Loucy (cell line): Measurements from ENCODE around the gene NIN.

Experiments
- H2AFZ ChIP-seq: fragments of 200-600 bp; sonication (generic); 2 replicates; pipeline ENCODE4 v1.6.0; 2016; ENCODE audit warnings: antibody characterized with exemption, mild to moderate bottlenecking, low read length, moderate library complexity
- H3F3A ChIP-seq: fragments of 200-600 bp; 2 replicates; pipeline ENCODE4 v1.6.0; 2016; ENCODE audit warnings: antibody characterized with exemption, low read depth, mild to moderate bottlenecking
- H3K27me3 ChIP-seq: fragments of 200-600 bp; sonication (generic); 2 replicates; pipeline ENCODE4 v1.6.1; 2014; ENCODE audit warnings: low read length, mild to moderate bottlenecking; ENCODE audit not compliant: insufficient read depth, poor library complexity, severe bottlenecking
- H3K36me3 ChIP-seq: fragments of 200-600 bp; sonication (generic); 2 replicates; pipeline ENCODE4 v1.6.1; 2016; ENCODE audit warnings: low read length; ENCODE audit not compliant: insufficient read depth
- H3K4me1 ChIP-seq: fragments of 200-600 bp; sonication (generic); 2 replicates; pipeline ENCODE4 v1.5.1; 2014; ENCODE audit warnings: low read length, mild to moderate bottlenecking; ENCODE audit not compliant: insufficient read depth, poor library complexity, severe bottlenecking
- H3K4me2 ChIP-seq: fragments of 200-600 bp; sonication (generic); 2 replicates; pipeline ENCODE4 v1.6.0; 2014; ENCODE audit warnings: antibody characterized with exemption, low read length, low read depth, mild to moderate bottlenecking; ENCODE audit not compliant: poor library complexity, severe bottlenecking
- H3K4me3 ChIP-seq: fragments of 200-600 bp; sonication (generic); 2 replicates; pipeline ENCODE4 v1.5.1; 2014; ENCODE audit warnings: low read length, mild to moderate bottlenecking, mixed read lengths; ENCODE audit not compliant: poor library complexity, severe bottlenecking
- H3K79me2 ChIP-seq: fragments of 200-600 bp; sonication (generic); 2 replicates; pipeline ENCODE4 v1.6.1; 2014; ENCODE audit warnings: low read length; ENCODE audit not compliant: insufficient read depth
- H3K9ac ChIP-seq: fragments of 200-600 bp; sonication (generic); 2 replicates; pipeline ENCODE4 v1.6.0; 2014; ENCODE audit warnings: mild to moderate bottlenecking, low read depth, low read length, moderate library complexity; ENCODE audit not compliant: poor library complexity, severe bottlenecking
- H3K9me2 ChIP-seq: fragments of 200-600 bp; sonication (generic); replicated peaks from 2 replicates; pipeline ENCODE4 v1.6.1; 2016; ENCODE audit warnings: low read depth, low read length, mixed read lengths
- H3K9me3 ChIP-seq: fragments of 200-600 bp; sonication (generic); 2 replicates; pipeline ENCODE4 v1.6.1; 2014; ENCODE audit warnings: mild to moderate bottlenecking, antibody characterized with exemption, low read length, low read depth; ENCODE audit not compliant: insufficient read depth
- H4K20me1 ChIP-seq: fragments of 200-600 bp; sonication (generic); 2 replicates; pipeline ENCODE4 v1.6.0; 2014; ENCODE audit warnings: antibody characterized with exemption, low read length, mild to moderate bottlenecking; ENCODE audit not compliant: insufficient read depth, poor library complexity, severe bottlenecking
- CTCF ChIP-seq: fragments of 200-600 bp; sonication (generic); conservative IDR thresholded peaks from 2 replicates; pipeline ENCODE4 v1.5.1; 2014; ENCODE audit warnings: mild to moderate bottlenecking, antibody characterized with exemption, low read length
- EZH2phosphoT487 ChIP-seq: fragments of 200-600 bp; IDR thresholded peaks from 2 replicates; pipeline ENCODE4 v1.6.1; 2018; ENCODE audit warnings: antibody characterized with exemption, mild to moderate bottlenecking, moderate library complexity, borderline replicate concordance

NIN gene

GRCh38 chr14:50758305-50758704, 72.7 kb downstream of the NIN start:
- no peaks in the 10 kb centered on the region for H4K20me1 ChIP-seq
- no peaks in the 10 kb centered on the region for H3K4me1 ChIP-seq
- H3K4me2 ChIP-seq = no peak overlapping the region
- no peak overlapping the region for H3K9ac ChIP-seq
- no peaks in the 10 kb centered on the region for H3K9me2 ChIP-seq
- H2AFZ ChIP-seq = no peak overlapping the region
- no peaks in the 10 kb centered on the region for H3K9me3 ChIP-seq
- H3K27me3 ChIP-seq = no peaks in the 10 kb centered on the region
- H3K79me2 ChIP-seq = no peaks in the 10 kb centered on the region
- H3F3A ChIP-seq = no peaks in the 10 kb centered on the region
- H3K36me3 ChIP-seq = peaks cover 93% of the 10 kb centered on the region
- no peak overlapping the region for H3K4me3 ChIP-seq
- TF ChIP-seq EZH2phosphoT487 (no peak), CTCF (no peak)

- TF ChIP-seq CTCF = no peak
- no peak for TF ChIP-seq EZH2phosphoT487
- Histone ChIP-seq H4K20me1 (no peaks in the 10 kb centered on the region), H3K9me3 (no peaks in the 10 kb centered on the region), H3K9me2 (no peaks in the 10 kb centered on the region), H3K36me3 (peaks cover 92% of the 10 kb centered on the region), H3K4me1 (no peaks in the 10 kb centered on the region), H3K9ac (no peak overlapping the region), H3K27me3 (no peaks in the 10 kb centered on the region), H3K4me2 (no peak overlapping the region), H2AFZ (no peak overlapping the region), H3K79me2 (no peaks in the 10 kb centered on the region), H3F3A (no peaks in the 10 kb centered on the region), H3K4me3 (no peak overlapping the region)
Observed at GRCh38 chr14:50757702-50758101, 73.3 kb downstream of the NIN start.

GRCh38 chr14:50756300-50756699, 74.7 kb downstream of the NIN start:
- H3K4me2 ChIP-seq = no peak overlapping the region
- H3K9ac ChIP-seq = no peak overlapping the region
- H3K4me1 ChIP-seq = no peaks in the 10 kb centered on the region
- no peaks in the 10 kb centered on the region for H3K9me2 ChIP-seq
- no peaks in the 10 kb centered on the region for H4K20me1 ChIP-seq
- H3F3A ChIP-seq = no peaks in the 10 kb centered on the region
- peaks cover 91% of the 10 kb centered on the region for H3K36me3 ChIP-seq
- TF ChIP-seq CTCF = no peak
- TF ChIP-seq EZH2phosphoT487 = no peak
- H2AFZ ChIP-seq = no peak overlapping the region
- H3K4me3 ChIP-seq = no peak overlapping the region
- no peaks in the 10 kb centered on the region for H3K79me2 ChIP-seq
- H3K9me3 ChIP-seq = no peaks in the 10 kb centered on the region
- no peaks in the 10 kb centered on the region for H3K27me3 ChIP-seq
